DOHH2 (cell line): ENCODE measurements around the gene KCNMA1.

ENCODE experiments used
- H3F3A ChIP-seq: fragments of 200-600 bp; sonication (generic), shearing (Covaris generic); 2 replicates; pipeline ENCODE4 v1.6.0; 2016; ENCODE audit warnings: antibody characterized with exemption, mild to moderate bottlenecking; ENCODE audit not compliant: control insufficient read depth, insufficient read depth
- H3K27ac ChIP-seq: fragments of 200-600 bp; sonication (generic); 2 replicates; pipeline ENCODE4 v1.5.1; 2014; ENCODE audit warnings: low read depth, mild to moderate bottlenecking, low read length, moderate library complexity
- H3K27me3 ChIP-seq: fragments of 200-600 bp; sonication (generic); 2 replicates; pipeline ENCODE4 v1.6.1; 2014; ENCODE audit warnings: mild to moderate bottlenecking, low read length, mixed read lengths; ENCODE audit not compliant: control insufficient read depth
- H3K36me3 ChIP-seq: fragments of 200-600 bp; sonication (generic); 2 replicates; pipeline ENCODE4 v1.6.1; 2014; ENCODE audit warnings: mild to moderate bottlenecking, low read length, moderate library complexity, mixed read lengths; ENCODE audit not compliant: control insufficient read depth
- H3K4me1 ChIP-seq: fragments of 200-600 bp; sonication (generic); 2 replicates; pipeline ENCODE4 v1.6.1; 2014; ENCODE audit warnings: mild to moderate bottlenecking, low read length, mixed read lengths; ENCODE audit not compliant: control insufficient read depth
- H3K4me2 ChIP-seq: fragments of 200-600 bp; sonication (generic); 2 replicates; pipeline ENCODE4 v1.6.0; 2014; ENCODE audit warnings: mild to moderate bottlenecking, low read length, moderate library complexity
- H3K4me3 ChIP-seq: fragments of 200-600 bp; sonication (generic); 2 replicates; pipeline ENCODE4 v1.5.1; 2014; ENCODE audit warnings: mild to moderate bottlenecking, low read length, mixed read lengths
- H3K79me2 ChIP-seq: fragments of 200-600 bp; sonication (generic); 2 replicates; pipeline ENCODE4 v1.6.1; 2014; ENCODE audit warnings: mild to moderate bottlenecking, low read length, mixed read lengths; ENCODE audit not compliant: control insufficient read depth
- H3K9me2 ChIP-seq: fragments of 200-600 bp; sonication (generic); replicated peaks from 2 replicates; pipeline ENCODE4 v1.6.1; 2014; ENCODE audit warnings: mild to moderate bottlenecking, low read length, mixed read lengths; ENCODE audit not compliant: control insufficient read depth
- H3K9me3 ChIP-seq: fragments of 200-600 bp; sonication (generic); 2 replicates; pipeline ENCODE4 v1.6.1; 2014; ENCODE audit warnings: antibody characterized with exemption, low read length, mixed read lengths; ENCODE audit not compliant: control insufficient read depth, insufficient read depth
- H4K20me1 ChIP-seq: fragments of 200-600 bp; sonication (generic); 2 replicates; pipeline ENCODE4 v1.6.0; 2014; ENCODE audit warnings: low read depth, mild to moderate bottlenecking, antibody characterized with exemption, low read length, moderate library complexity; ENCODE audit not compliant: control insufficient read depth, insufficient read depth
- CTCF ChIP-seq: fragments of 200-600 bp; sonication (generic); IDR thresholded peaks from one replicate; pipeline ENCODE4 v1.5.1; 2014; ENCODE audit warnings: antibody characterized with exemption, mild to moderate bottlenecking, low read depth, low read length; ENCODE audit not compliant: poor library complexity, severe bottlenecking
- EZH2phosphoT487 ChIP-seq: fragments of 200-600 bp; sonication (generic); IDR thresholded peaks from 2 replicates; pipeline ENCODE4 v1.6.1; 2017; ENCODE audit warnings: borderline replicate concordance, mild to moderate bottlenecking, antibody characterized with exemption, low read length, moderate library complexity, mixed read lengths

KCNMA1 gene

GRCh38 chr10:77285529-77286182, 352.0 kb downstream of the KCNMA1 start:
- no peaks in the 10 kb centered on the region for H3K36me3 ChIP-seq
- H3K79me2 ChIP-seq, result no peaks in the 10 kb centered on the region
- H3K9me3 ChIP-seq, result no peaks in the 10 kb centered on the region
- no peaks in the 10 kb centered on the region for H4K20me1 ChIP-seq
- H3K27ac ChIP-seq, result no peak overlapping the region
- no peak overlapping the region for H3K4me3 ChIP-seq
- H3K9me2 ChIP-seq, result no peaks in the 10 kb centered on the region; the same call in 1 of the 2 replicates
- no peaks in the 10 kb centered on the region for H3F3A ChIP-seq
- no peak overlapping the region for H3K4me2 ChIP-seq
- H3K4me1 ChIP-seq, result peaks cover 3% of the 10 kb centered on the region; the same call in 1 of the 2 replicates
- H3K27me3 ChIP-seq, result no peaks in the 10 kb centered on the region
- no peak for TF ChIP-seq EZH2phosphoT487
- TF ChIP-seq CTCF, result no peak

- Histone ChIP-seq H3K36me3 (no peaks in the 10 kb centered on the region), H3K27ac (no peak overlapping the region), H3K27me3 (no peaks in the 10 kb centered on the region), H3K4me2 (no peak overlapping the region), H3K4me1 (peaks cover 3% of the 10 kb centered on the region; the same call in 1 of the 2 replicates), H3K79me2 (no peaks in the 10 kb centered on the region), H3K9me2 (no peaks in the 10 kb centered on the region; the same call in 1 of the 2 replicates), H3K4me3 (no peak overlapping the region), H4K20me1 (no peaks in the 10 kb centered on the region), H3K9me3 (no peaks in the 10 kb centered on the region), H3F3A (no peaks in the 10 kb centered on the region)
- TF ChIP-seq EZH2phosphoT487, result no peak
- TF ChIP-seq CTCF, result no peak
Measured at GRCh38 chr10:77284797-77285196, 352.8 kb downstream of the KCNMA1 start.

- H3K36me3 ChIP-seq, result no peaks in the 10 kb centered on the region
- no peak overlapping the region for H3K4me3 ChIP-seq
- no peaks in the 10 kb centered on the region for H3K27me3 ChIP-seq
- no peaks in the 10 kb centered on the region for H3F3A ChIP-seq
- no peaks in the 10 kb centered on the region; the same call in 1 of the 2 replicates for H3K9me2 ChIP-seq
- no peaks in the 10 kb centered on the region for H4K20me1 ChIP-seq
- H3K79me2 ChIP-seq, result no peaks in the 10 kb centered on the region
- peaks cover 3% of the 10 kb centered on the region; the same call in 1 of the 2 replicates for H3K4me1 ChIP-seq
- no peaks in the 10 kb centered on the region for H3K9me3 ChIP-seq
- TF ChIP-seq EZH2phosphoT487 (no peak), CTCF (no peak)
- H3K27ac ChIP-seq, result no peak overlapping the region
- H3K4me2 ChIP-seq, result no peak overlapping the region
Measured at GRCh38 chr10:77283326-77283725, 354.3 kb downstream of the KCNMA1 start.
